ENCODE data around the gene CFAP410. TPM values are rescaled to one million over a fixed set of nuclear protein-coding genes. Genes with fewer than 3 reads are reported as not detected.

The CFAP410 gene
- total RNA-seq, 4 donors from 2014 or later, result 10.6 to 23.0 (median 20.0) TPM

GRCh38 chr21:44349416-44349846 is 10.2 kb upstream of the CFAP410 start:
- TF ChIP-seq CTCF (IDR thresholded peaks at IDR 0.05 in 4 of 5, conservative IDR thresholded peaks at IDR 0.05 in 1 of 5) (no peak), POLR2A (IDR thresholded peaks at IDR 0.05) (no peak)
- Histone ChIP-seq H3K36me3 (no peaks in the 10 kb centered on the region), H3K27ac (no peak overlapping the region), H3K27me3 (peaks cover 25 to 40% (median 36%) of the 10 kb centered on the region in 3 donors), H3K4me3 (no peak overlapping the region), H3K9me3 (no peaks in the 10 kb centered on the region), H3K4me1 (no peaks in the 10 kb centered on the region)
- intact Hi-C loops (cut with DNase I; ENCODE audit: low total_unique reads), result no loop called here
- ATAC-seq, result no peak
- in situ Hi-C loops (cut with MboI; ENCODE audit: low sequenced_read_pairs in 4 of 4), result loop anchor here in 1 of 4 donors (25.0 kb wide), 1 partner anchor 438 kb away; no protein-coding TSS in a partner anchor
- DNase-seq, result no peak

DNA sequence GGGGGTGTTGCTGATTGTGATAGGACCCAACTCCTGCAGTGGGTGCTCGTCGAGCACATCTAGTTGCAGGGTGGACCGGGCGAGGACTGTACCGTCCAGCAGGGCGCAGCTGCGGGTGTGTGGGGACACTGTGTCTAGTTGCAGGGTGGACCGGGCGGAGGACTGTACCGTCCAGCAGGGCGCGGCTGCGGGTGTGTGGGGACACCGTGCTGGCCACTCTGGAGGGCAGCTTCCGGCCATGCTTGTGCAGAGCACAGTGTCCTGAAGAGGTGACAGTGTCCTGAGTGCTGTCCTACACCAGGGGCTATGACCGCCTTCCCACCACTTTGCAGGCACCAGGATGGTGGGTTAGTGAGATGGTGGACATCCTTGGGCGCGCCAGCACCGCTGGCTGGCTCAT is 9.7 kb upstream of the CFAP410 start:
- Histone ChIP-seq H3K27me3 (peaks cover 25 to 40% (median 36%) of the 10 kb centered on the region in 3 donors), H3K36me3 (no peaks in the 10 kb centered on the region), H3K4me3 (no peak overlapping the region), H3K9me3 (no peaks in the 10 kb centered on the region), H3K27ac (no peak overlapping the region), H3K4me1 (no peaks in the 10 kb centered on the region)
- in situ Hi-C loops (cut with MboI; ENCODE audit: low sequenced_read_pairs in 4 of 4) (loop anchor here in 1 of 4 donors (25.0 kb wide), 1 partner anchor 438 kb away; no protein-coding TSS in a partner anchor), intact Hi-C loops (cut with DNase I; ENCODE audit: low total_unique reads) (no loop called here)
- no peak for DNase-seq
- no peak for ATAC-seq
- TF ChIP-seq POLR2A (IDR thresholded peaks at IDR 0.05) (no peak), CTCF (IDR thresholded peaks at IDR 0.05 in 4 of 5, conservative IDR thresholded peaks at IDR 0.05 in 1 of 5) (no peak)

GRCh38 chr21:44347911-44348451 is 8.8 kb upstream of the CFAP410 start:
- no peak overlapping the region for H3K4me3 ChIP-seq
- no peak overlapping the region for H3K27ac ChIP-seq
- peaks cover 25 to 40% (median 33%) of the 10 kb centered on the region in 3 donors for H3K27me3 ChIP-seq
- no peak for ATAC-seq
- no peak for TF ChIP-seq POLR2A (IDR thresholded peaks at IDR 0.05)
- no peak for TF ChIP-seq CTCF (IDR thresholded peaks at IDR 0.05 in 4 of 5, conservative IDR thresholded peaks at IDR 0.05 in 1 of 5)
- no peaks in the 10 kb centered on the region for H3K36me3 ChIP-seq
- in situ Hi-C loops (cut with MboI; ENCODE audit: low sequenced_read_pairs in 4 of 4), result loop anchor here in 1 of 4 donors (25.0 kb wide), 1 partner anchor 439 kb away; no protein-coding TSS in a partner anchor
- no peaks in the 10 kb centered on the region for H3K4me1 ChIP-seq
- DNase-seq, result no peak
- no peaks in the 10 kb centered on the region for H3K9me3 ChIP-seq
- intact Hi-C loops (cut with DNase I; ENCODE audit: low total_unique reads), result no loop called here

DNA sequence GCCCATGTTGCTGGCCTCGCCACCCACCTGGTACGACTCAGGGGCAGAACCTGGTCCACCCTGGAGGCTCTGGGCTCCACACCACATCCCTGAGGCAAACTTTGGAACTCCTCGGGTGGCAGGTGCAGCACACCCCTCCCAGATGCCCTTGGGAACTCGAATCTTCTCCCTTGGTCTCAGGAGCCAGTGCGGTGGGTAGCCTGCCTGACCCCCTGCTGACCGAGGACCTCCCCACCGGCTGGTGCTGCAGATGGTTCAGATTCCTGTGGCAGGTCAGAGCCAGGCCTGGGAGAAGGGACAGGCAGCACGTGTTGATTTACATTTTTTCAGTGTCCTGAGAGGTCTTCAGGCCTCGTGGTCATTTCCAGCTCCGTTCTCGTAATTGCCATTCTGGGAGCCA is 6.3 kb upstream of the CFAP410 start:
- in situ Hi-C loops (cut with MboI; ENCODE audit: low sequenced_read_pairs in 4 of 4), result loop anchor here in 1 of 4 donors (25.0 kb wide), 1 partner anchor 442 kb away; no protein-coding TSS in a partner anchor
- H3K4me3 ChIP-seq, result no peak overlapping the region
- intact Hi-C loops (cut with DNase I; ENCODE audit: low total_unique reads), result no loop called here
- no peaks in the 10 kb centered on the region for H3K4me1 ChIP-seq
- H3K27me3 ChIP-seq, result peaks cover 11 to 23% (median 14%) of the 10 kb centered on the region in 3 donors
- no peak overlapping the region for H3K27ac ChIP-seq
- no peaks in the 10 kb centered on the region for H3K9me3 ChIP-seq
- H3K36me3 ChIP-seq, result no peaks in the 10 kb centered on the region
- ATAC-seq (no peak), DNase-seq (no peak)
- TF ChIP-seq POLR2A (IDR thresholded peaks at IDR 0.05) (no peak), CTCF (IDR thresholded peaks at IDR 0.05 in 4 of 5, conservative IDR thresholded peaks at IDR 0.05 in 1 of 5) (no peak)
